HCT116 (cell line): ENCODE results near the gene UTF1. TPM values are rescaled to one million over a fixed set of nuclear protein-coding genes. Genes with fewer than 3 reads are reported as not detected.

Source experiments
- ATAC-seq: fragments of 200-7000 bp; cut with Tn5 transposase; 2 replicates; pipeline ENCODE4 v1.9.1; 2020; ENCODE audit warnings: mild to moderate bottlenecking, moderate library complexity
- BruUV-seq: library from RNA; stranded (reverse); fragments of 400-500 nt; replicated peaks from 2 replicates; lab custom pipeline; 2021; lab: Mats Ljungman, UMichigan
- CTCF ChIA-PET: fragments of 300-600 bp; sonication (Branson Sonifier 250); formaldehyde crosslinking; loops from one replicate; lab custom pipeline; 2021; ENCODE audit warnings: antibody characterized with exemption; lab: Charles Lee
- POLR2A ChIA-PET: fragments of 300-600, 350-600 bp; sonication (Branson Sonifier 250); formaldehyde crosslinking; loops from one replicate; lab custom pipeline; 2021; ENCODE audit warnings: antibody characterized with exemption; lab: Charles Lee
- RAD21 ChIA-PET, 2 experiments: fragments of 300-600 bp; sonication (Branson Sonifier 250); formaldehyde crosslinking; loops; one replicate each; lab custom pipeline; 2023; ENCODE audit warnings: low total read pairs in 2 of 2; ENCODE audit not compliant: uncharacterized antibody in 2 of 2, unreplicated experiment in 2 of 2, low non-redundant PET in 1 of 2; lab: Charles Lee
- DNase-seq: peaks from one replicate; pipeline ENCODE4 v3.0.0-alpha.2; 2010; ENCODE audit warnings: low read depth, low spot score
- H2AFZ ChIP-seq: fragments of 200-600 bp; shearing (Covaris generic), sonication (generic); 2 replicates; pipeline ENCODE4 v1.6.1; 2017; ENCODE audit warnings: low read depth, mixed run types, mixed read lengths, antibody characterized with exemption, low read length; ENCODE audit not compliant: poor library complexity, severe bottlenecking
- H3K27ac ChIP-seq: 2 replicates; pipeline ENCODE4 v1.5.1; 2012; ENCODE audit warnings: low read depth, low read length
- H3K27me3 ChIP-seq: fragments of 200-600 bp; sonication (generic); 2 replicates; pipeline ENCODE4 v1.6.1; 2016; ENCODE audit warnings: mixed run types, low read length, mixed read lengths; ENCODE audit not compliant: insufficient read depth
- H3K36me3 ChIP-seq, 2 experiments: fragments of 200-500 bp in 1 of 2; fragments of 200-600 bp in 1 of 2; sonication (Bioruptor generic) in 1 of 2; sonication (generic) in 1 of 2; 2 replicates each; pipeline versions ENCODE4 v1.5.1 to v1.6.1; 2014 to 2016; ENCODE audit warnings: low read length in 2 of 2, inconsistent platforms in 1 of 2, mixed read lengths in 1 of 2, mixed run types in 1 of 2; ENCODE audit not compliant: insufficient read depth in 2 of 2, control insufficient read depth in 1 of 2
- H3K4me1 ChIP-seq, 2 experiments: fragments of 200-600 bp in 1 of 2; sonication (generic) in 1 of 2; 2 replicates each; pipeline versions ENCODE4 v1.5.1 to v1.6.1; 2012 to 2017; ENCODE audit warnings: low read length in 2 of 2, inconsistent platforms in 1 of 2, mild to moderate bottlenecking in 1 of 2, mixed read lengths in 1 of 2, mixed run types in 1 of 2, moderate library complexity in 1 of 2; ENCODE audit not compliant: insufficient read depth in 2 of 2, control insufficient read depth in 1 of 2
- H3K4me2 ChIP-seq: fragments of 200-600 bp; sonication (generic); 2 replicates; pipeline ENCODE4 v1.6.1; 2017; ENCODE audit warnings: mixed run types, low read length, mixed read lengths
- H3K4me3 ChIP-seq, 2 experiments: fragments of 200-600 bp in 1 of 2; sonication (generic) in 1 of 2; replicated peaks in 1 of 2; 2 replicates each; pipeline ENCODE4 v1.5.1; 2011 to 2016; ENCODE audit warnings: low read length in 2 of 2, control low read depth in 1 of 2, low read depth in 1 of 2, mild to moderate bottlenecking in 1 of 2, mixed read lengths in 1 of 2, mixed run types in 1 of 2
- H3K79me2 ChIP-seq: fragments of 200-600 bp; sonication (generic); 2 replicates; pipeline ENCODE4 v1.6.1; 2017; ENCODE audit warnings: mild to moderate bottlenecking, mixed run types, low read length, moderate library complexity, mixed read lengths; ENCODE audit not compliant: insufficient read depth
- H3K9ac ChIP-seq: fragments of 200-600 bp; sonication (generic); 2 replicates; pipeline ENCODE4 v1.6.1; 2016; ENCODE audit warnings: low read length, mixed read lengths
- H3K9me2 ChIP-seq: fragments of 200-600 bp; sonication (generic), shearing (Covaris generic); 2 replicates; pipeline ENCODE4 v1.6.1; 2017; ENCODE audit warnings: mixed run types, mild to moderate bottlenecking, moderate library complexity; ENCODE audit not compliant: insufficient read depth
- H3K9me3 ChIP-seq, 2 experiments: fragments of 200-500 bp in 1 of 2; fragments of 200-600 bp in 1 of 2; sonication (Bioruptor generic) in 1 of 2; sonication (generic) in 1 of 2; 2 replicates each; pipeline ENCODE4 v1.6.1; 2014 to 2017; ENCODE audit warnings: low read length in 2 of 2, mixed read lengths in 2 of 2, inconsistent platforms in 1 of 2, low read depth in 1 of 2, mild to moderate bottlenecking in 1 of 2, mixed run types in 1 of 2, moderate library complexity in 1 of 2; ENCODE audit not compliant: control insufficient read depth in 1 of 2, insufficient read depth in 1 of 2
- H4K20me1 ChIP-seq: fragments of 200-600 bp; sonication (generic), shearing (Covaris generic); 2 replicates; pipeline ENCODE4 v1.6.1; 2017; ENCODE audit warnings: mixed run types, mild to moderate bottlenecking, moderate library complexity; ENCODE audit not compliant: insufficient read depth
- CTCF ChIP-seq, 3 experiments: fragments of 200-600 bp in 1 of 3; sonication (generic) in 1 of 3; IDR thresholded peaks in 2 of 3; conservative IDR thresholded peaks in 1 of 3; 2 replicates each; pipeline ENCODE4 v1.5.1; 2012 to 2017; ENCODE audit warnings: low read depth in 2 of 3, low read length in 2 of 3, antibody characterized with exemption in 1 of 3, borderline replicate concordance in 1 of 3, control low read depth in 1 of 3, mild to moderate bottlenecking in 1 of 3, mixed read lengths in 1 of 3, mixed run types in 1 of 3, moderate library complexity in 1 of 3; ENCODE audit not compliant: insufficient read depth in 1 of 3
- EGR1 ChIP-seq: IDR thresholded peaks from 2 replicates; pipeline ENCODE4 v1.6.1; 2012; ENCODE audit warnings: low read depth
- ELF1 ChIP-seq: IDR thresholded peaks from 2 replicates; pipeline ENCODE4 v1.6.1; 2012; ENCODE audit warnings: low read depth, borderline replicate concordance
- EZH2phosphoT487 ChIP-seq: fragments of 200-600 bp; IDR thresholded peaks from 2 replicates; pipeline ENCODE4 v1.6.1; 2018; ENCODE audit warnings: antibody characterized with exemption, borderline replicate concordance
- MAX ChIP-seq: IDR thresholded peaks from 2 replicates; pipeline ENCODE4 v1.6.1; 2012
- REST ChIP-seq: IDR thresholded peaks from 2 replicates; pipeline ENCODE4 v1.6.1; 2012; ENCODE audit warnings: low read depth
- SIN3A ChIP-seq: IDR thresholded peaks from 2 replicates; pipeline ENCODE4 v1.6.1; 2012; ENCODE audit warnings: low read depth
- SP1 ChIP-seq: IDR thresholded peaks from 2 replicates; pipeline ENCODE4 v1.6.1; 2012; ENCODE audit warnings: low read depth
- intact Hi-C: fragments of 100-400 bp; cut with micrococcal nuclease; formaldehyde crosslinking; loops from 2 replicates; pipeline ENCODE4 v1.10.0; 2022
- total RNA-seq: library from RNA; stranded (reverse); gene quantifications from one replicate; pipeline ENCODE4 v1.2.1, GENCODE V29; 2021; ENCODE audit not compliant: unreplicated experiment

UTF1 gene
- total RNA-seq, 1 experiment from 2014 or later = not detected

GRCh38 chr10:133239990-133240389 lies 10.0 kb downstream of the UTF1 start:
- ChIA-PET POLR2A (no interaction called here), CTCF (no interaction called here), RAD21 (no interaction called here)
- Histone ChIP-seq H2AFZ (no peak overlapping the region), H3K9me3 (no peaks in the 10 kb centered on the region), H3K27me3 (no peaks in the 10 kb centered on the region), H3K9me2 (no peaks in the 10 kb centered on the region), H3K36me3 (no peaks in the 10 kb centered on the region), H3K9ac (no peak overlapping the region), H3K79me2 (no peaks in the 10 kb centered on the region), H3K4me2 (no peak overlapping the region), H3K27ac (no peak overlapping the region), H4K20me1 (no peaks in the 10 kb centered on the region), H3K4me3 (no peak overlapping the region), H3K4me1 (no peaks in the 10 kb centered on the region)
- TF ChIP-seq SIN3A (no peak), EZH2phosphoT487 (no peak), EGR1 (no peak), CTCF (IDR thresholded peaks at IDR 0.05 in 2 of 3, conservative IDR thresholded peaks at IDR 0.05 in 1 of 3; ENCODE audit: borderline replicate concordance in 1 of 3, insufficient read depth in 1 of 3, low read depth in 2 of 3, low read length in 2 of 3) (no peak), MAX (no peak), SP1 (no peak), ELF1 (no peak)
- ATAC-seq = no peak
- DNase-seq = no peak
- BruUV-seq = no TSS peak
- intact Hi-C loops = no loop called here

DNA sequence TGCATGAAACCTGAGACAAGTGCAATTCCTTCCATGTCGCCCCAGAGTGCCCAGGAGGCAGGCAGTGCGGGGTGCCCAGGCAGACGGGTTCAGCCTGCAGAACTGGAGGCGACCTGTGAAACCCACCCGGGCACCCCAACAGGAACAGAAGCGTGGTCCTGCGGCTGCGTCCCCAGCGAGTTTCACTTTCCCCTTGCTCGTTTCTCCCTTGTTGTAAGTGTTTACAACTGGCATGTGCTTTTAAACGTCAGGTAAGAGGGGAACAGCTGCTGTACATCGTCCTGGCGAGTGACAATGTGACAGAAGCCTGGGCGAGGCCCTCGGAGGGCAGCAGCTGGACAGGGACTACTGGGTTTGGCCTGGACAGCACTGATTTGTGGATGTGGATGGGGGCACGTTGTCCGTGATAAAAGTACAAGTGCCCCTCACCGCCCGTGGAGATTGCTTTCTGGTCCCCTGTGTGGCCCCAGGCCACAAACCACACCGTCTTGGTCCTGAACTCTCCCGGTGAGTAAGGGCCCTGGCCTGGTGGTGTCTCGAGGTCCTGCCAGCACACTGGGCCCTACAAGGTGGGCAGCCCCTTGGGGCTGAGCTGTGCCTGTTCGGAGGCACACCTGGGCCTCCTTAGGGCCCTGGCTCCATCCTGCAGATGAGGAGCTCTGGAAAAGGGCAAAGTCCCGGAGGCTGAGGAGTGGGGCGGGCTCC lies 11.6 kb downstream of the UTF1 start:
- Histone ChIP-seq H3K4me2 (no peak overlapping the region), H3K9ac (no peak overlapping the region)

More for the DNA sequence above, 11.6 kb downstream of the UTF1 start:
- ChIA-PET CTCF (no interaction called here), RAD21 (no interaction called here), POLR2A (no interaction called here)
- Histone ChIP-seq H2AFZ (no peak overlapping the region), H3K79me2 (no peaks in the 10 kb centered on the region), H3K9me3 (no peaks in the 10 kb centered on the region), H3K9me2 (no peaks in the 10 kb centered on the region), H3K4me1 (peaks cover 0 to 9% of the 10 kb centered on the region in 2 experiments; a peak in 1 of 4 replicates), H3K4me3 (no peak overlapping the region), H4K20me1 (no peaks in the 10 kb centered on the region), H3K27me3 (no peaks in the 10 kb centered on the region), H3K36me3 (no peaks in the 10 kb centered on the region), H3K27ac (no peak overlapping the region)
- BruUV-seq = no TSS peak
- ATAC-seq = no peak
- TF ChIP-seq REST = no peak
- no peak for DNase-seq
- intact Hi-C loops = no loop called here
